Ishikawa (cell line): ENCODE results near the gene NT5DC3.

ENCODE experiments used
- CREB1 ChIP-seq: IDR thresholded peaks from 2 replicates; pipeline ENCODE4 v1.6.1; 2012; ENCODE audit warnings: low read depth
- RAD21 ChIP-seq: IDR thresholded peaks from 2 replicates; pipeline ENCODE4 v1.6.1; 2012; ENCODE audit warnings: low read depth
- TAF1 ChIP-seq: IDR thresholded peaks from 2 replicates; pipeline ENCODE4 v1.6.1; 2012; ENCODE audit warnings: low read depth, mild to moderate bottlenecking
- USF1 ChIP-seq: IDR thresholded peaks from 2 replicates; pipeline ENCODE4 v1.6.1; 2012
- YY1 ChIP-seq: IDR thresholded peaks from 2 replicates; pipeline ENCODE4 v1.6.1; 2012; ENCODE audit warnings: low read depth
- TF ChIP-seq, protein P1 (sequence below): IDR thresholded peaks from 2 replicates; pipeline ENCODE4 v1.6.1; 2012
- TF ChIP-seq, protein P2 (sequence below): IDR thresholded peaks from 2 replicates; pipeline ENCODE4 v1.6.1; 2012; ENCODE audit warnings: low read depth, mild to moderate bottlenecking

DNA sequence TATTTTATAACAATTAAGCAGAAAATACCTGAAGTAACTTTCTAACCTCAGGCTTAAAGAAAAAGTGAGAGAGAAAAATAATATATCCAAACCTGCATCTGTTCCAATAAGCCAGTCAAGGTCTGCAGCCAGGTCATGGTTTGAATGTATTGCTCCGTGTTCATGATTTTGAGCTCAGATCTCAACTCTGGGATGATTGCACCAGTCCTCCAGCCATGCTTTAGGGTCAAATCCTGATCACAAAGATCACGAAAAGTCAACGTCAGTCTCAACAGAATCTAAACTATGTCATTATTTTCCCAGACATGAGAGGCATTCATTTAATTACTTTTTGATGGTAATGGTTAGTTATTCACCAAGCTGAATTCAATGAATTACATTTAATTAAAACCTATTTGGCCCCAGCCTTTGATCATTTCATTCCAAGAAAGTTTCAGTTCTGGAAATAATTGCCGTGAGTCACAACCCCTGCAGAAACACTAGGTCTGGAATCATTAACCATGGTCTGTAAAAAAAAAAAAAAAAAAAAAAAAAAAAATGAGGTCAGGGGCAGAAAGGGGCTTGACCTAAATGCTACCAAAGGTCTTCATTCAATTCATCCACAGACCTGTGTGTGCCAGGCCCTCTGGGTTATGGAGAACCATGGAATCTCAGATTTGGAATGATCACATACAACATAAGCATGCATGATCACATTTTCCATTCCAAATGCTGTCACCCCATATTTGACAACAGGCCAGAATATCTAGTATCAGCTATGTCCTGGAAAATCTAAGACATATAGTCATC lies 55.6 kb downstream of the NT5DC3 start:
- no peak for TF ChIP-seq USF1
- TF ChIP-seq, protein P1, sequence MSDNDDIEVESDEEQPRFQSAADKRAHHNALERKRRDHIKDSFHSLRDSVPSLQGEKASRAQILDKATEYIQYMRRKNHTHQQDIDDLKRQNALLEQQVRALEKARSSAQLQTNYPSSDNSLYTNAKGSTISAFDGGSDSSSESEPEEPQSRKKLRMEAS, result no peak
- TF ChIP-seq, protein P2, sequence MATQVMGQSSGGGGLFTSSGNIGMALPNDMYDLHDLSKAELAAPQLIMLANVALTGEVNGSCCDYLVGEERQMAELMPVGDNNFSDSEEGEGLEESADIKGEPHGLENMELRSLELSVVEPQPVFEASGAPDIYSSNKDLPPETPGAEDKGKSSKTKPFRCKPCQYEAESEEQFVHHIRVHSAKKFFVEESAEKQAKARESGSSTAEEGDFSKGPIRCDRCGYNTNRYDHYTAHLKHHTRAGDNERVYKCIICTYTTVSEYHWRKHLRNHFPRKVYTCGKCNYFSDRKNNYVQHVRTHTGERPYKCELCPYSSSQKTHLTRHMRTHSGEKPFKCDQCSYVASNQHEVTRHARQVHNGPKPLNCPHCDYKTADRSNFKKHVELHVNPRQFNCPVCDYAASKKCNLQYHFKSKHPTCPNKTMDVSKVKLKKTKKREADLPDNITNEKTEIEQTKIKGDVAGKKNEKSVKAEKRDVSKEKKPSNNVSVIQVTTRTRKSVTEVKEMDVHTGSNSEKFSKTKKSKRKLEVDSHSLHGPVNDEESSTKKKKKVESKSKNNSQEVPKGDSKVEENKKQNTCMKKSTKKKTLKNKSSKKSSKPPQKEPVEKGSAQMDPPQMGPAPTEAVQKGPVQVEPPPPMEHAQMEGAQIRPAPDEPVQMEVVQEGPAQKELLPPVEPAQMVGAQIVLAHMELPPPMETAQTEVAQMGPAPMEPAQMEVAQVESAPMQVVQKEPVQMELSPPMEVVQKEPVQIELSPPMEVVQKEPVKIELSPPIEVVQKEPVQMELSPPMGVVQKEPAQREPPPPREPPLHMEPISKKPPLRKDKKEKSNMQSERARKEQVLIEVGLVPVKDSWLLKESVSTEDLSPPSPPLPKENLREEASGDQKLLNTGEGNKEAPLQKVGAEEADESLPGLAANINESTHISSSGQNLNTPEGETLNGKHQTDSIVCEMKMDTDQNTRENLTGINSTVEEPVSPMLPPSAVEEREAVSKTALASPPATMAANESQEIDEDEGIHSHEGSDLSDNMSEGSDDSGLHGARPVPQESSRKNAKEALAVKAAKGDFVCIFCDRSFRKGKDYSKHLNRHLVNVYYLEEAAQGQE, result no peak
- no peak for TF ChIP-seq YY1
- no peak for TF ChIP-seq CREB1
- no peak for TF ChIP-seq RAD21
- TF ChIP-seq TAF1, result no peak
